ENCODE measurements around the gene C6orf141. TPM values are rescaled to one million over a fixed set of nuclear protein-coding genes. Genes with fewer than 3 reads are reported as not detected.

The C6orf141 gene
- total and polyA plus RNA-seq, 2 of the 8 experiments (the other 6 are each of a cell fraction or from before 2014, with no cell fraction given), result 7.6 to 16.1 TPM

- Histone ChIP-seq H4K91ac (replicated peaks; ENCODE audit: insufficient read length, low read length) (no peak overlapping the region), H4K5ac (ENCODE audit: insufficient read length, low read depth, low read length) (no peak overlapping the region), H3K9me3 (ENCODE audit: insufficient read depth in 2 of 2, low read depth in 1 of 2, low read length in 1 of 2) (no peaks in the 10 kb centered on the region), H2BK120ac (replicated peaks; ENCODE audit: low read depth, low read length) (no peak overlapping the region), H3K4ac (replicated peaks; ENCODE audit: insufficient read length, low read depth, low read length) (no peak overlapping the region), H3K79me2 (ENCODE audit: control insufficient read depth in 1 of 2, insufficient read depth in 2 of 2, low read length in 2 of 2) (peaks cover 0 to 20% of the 10 kb centered on the region in 2 experiments; a peak in 2 of 4 replicates), H4K20me1 (replicated peaks in 1 of 2; ENCODE audit: control insufficient read depth in 1 of 2, insufficient read depth in 2 of 2, low read length in 2 of 2) (peaks cover 2 to 7% of the 10 kb centered on the region in 2 experiments), H3K4me3 (ENCODE audit: extremely low read depth in 1 of 4, insufficient read depth in 2 of 4, low read depth in 3 of 4, low read length in 4 of 4) (no peak overlapping the region), H3K4me1 (replicated peaks in 1 of 4; ENCODE audit: control insufficient read depth in 3 of 4, insufficient read depth in 4 of 4, low read length in 3 of 4) (peaks cover 0 to 7% (median 2%) of the 10 kb centered on the region in 4 experiments; a peak in 3 of 7 replicates), H2AFZ (ENCODE audit: low read length) (no peak overlapping the region), H3K18ac (ENCODE audit: extremely low read depth, low read length) (no peak overlapping the region), H3K27me3 (replicated peaks in 1 of 4; ENCODE audit: control insufficient read depth in 3 of 4, extremely low read depth in 1 of 4, insufficient read depth in 3 of 4, low read length in 3 of 4) (peaks cover 0 to 10% (median 1%) of the 10 kb centered on the region in 4 experiments; a peak in 4 of 7 replicates), H3K9ac (replicated peaks in 1 of 4; ENCODE audit: extremely low read depth in 1 of 4, low read depth in 3 of 4, low read length in 3 of 4) (no peak overlapping the region), H2AK5ac (ENCODE audit: low read depth, low read length) (no peak overlapping the region), H3K27ac (ENCODE audit: low read depth, low read length) (no peak overlapping the region), H3K23ac (ENCODE audit: insufficient read length) (no peak overlapping the region), H4K8ac (ENCODE audit: extremely low read depth, insufficient read depth, low read length) (no peak overlapping the region), H2BK5ac (ENCODE audit: low read depth, low read length) (no peak overlapping the region), H2BK20ac (ENCODE audit: low read length) (no peak overlapping the region), H3K23me2 (ENCODE audit: low read depth, low read length) (peaks cover 6% of the 10 kb centered on the region; the same call in 1 of the 2 replicates), H2BK15ac (ENCODE audit: low read length) (no peak overlapping the region), H3K4me2 (ENCODE audit: insufficient read depth in 1 of 2, low read depth in 2 of 2, low read length in 2 of 2) (no peak overlapping the region), H3K14ac (ENCODE audit: insufficient read length) (no peak overlapping the region), H3K56ac (replicated peaks; ENCODE audit: insufficient read length, low read depth, low read length) (no peak overlapping the region), H3K36me3 (ENCODE audit: control insufficient read depth in 2 of 4, insufficient read depth in 4 of 4, low read length in 3 of 4) (peaks cover 2 to 64% (median 8%) of the 10 kb centered on the region in 4 experiments; a peak in 6 of 8 replicates), H3K79me1 (ENCODE audit: low read depth, low read length) (no peaks in the 10 kb centered on the region), H2BK12ac (ENCODE audit: low read depth, low read length) (no peak overlapping the region)
- TF ChIP-seq CEBPB (IDR thresholded peaks at IDR 0.05; ENCODE audit: low read depth, low read length), result peak; percentile 82
- TF ChIP-seq TEAD4 (IDR thresholded peaks at IDR 0.05; ENCODE audit: low read depth, low read length), result no peak
- DNase-seq (ENCODE audit: low read depth in 1 of 2, low spot score in 2 of 2) (no peak), FAIRE-seq (no peak)
- CTCF ChIA-PET (ENCODE audit: partially characterized antibody), result no interaction called here
- POLR2A ChIA-PET (ENCODE audit: partially characterized antibody), result no interaction called here
These were observed 6.0 kb downstream of the C6orf141 start for GRCh38 chr6:49556429-49556837.
